HG03097 (cell line): ENCODE results near the gene ATXN7L3.
A peak's percentile ranks its signal among the peaks of the same experiment; 100 is the strongest.

Source experiments
- ATAC-seq: cut with Tn5 transposase; IDR thresholded peaks from one replicate; pipeline ENCODE4 v1.9.1; 2021; ENCODE audit not compliant: unreplicated experiment, low FRiP score

ATXN7L3 gene

GRCh38 chr17:44219108-44219615 lies 19.5 kb upstream of the ATXN7L3 start:
- peak; percentile 26 for ATAC-seq

- peak; percentile 40 for ATAC-seq
These were observed 18.8 kb upstream of the ATXN7L3 start for GRCh38 chr17:44218344-44219107.

- ATAC-seq: no peak
These were observed 18.2 kb upstream of the ATXN7L3 start for GRCh38 chr17:44217738-44218343.

GRCh38 chr17:44216694-44217093 lies 17.0 kb upstream of the ATXN7L3 start:
- ATAC-seq: no peak

GRCh38 chr17:44216173-44216572 lies 16.5 kb upstream of the ATXN7L3 start:
- no peak for ATAC-seq

- no peak for ATAC-seq
These were observed 15.2 kb upstream of the ATXN7L3 start for GRCh38 chr17:44214896-44215295.

- ATAC-seq: no peak
These were observed 14.5 kb upstream of the ATXN7L3 start for GRCh38 chr17:44214230-44214494.

GRCh38 chr17:44213403-44214229 lies 13.9 kb upstream of the ATXN7L3 start:
- ATAC-seq: no peak

- ATAC-seq: no peak
These were observed 13.1 kb upstream of the ATXN7L3 start for GRCh38 chr17:44212507-44213402.

- no peak for ATAC-seq
These were observed 11.9 kb upstream of the ATXN7L3 start for GRCh38 chr17:44211281-44212265.

GRCh38 chr17:44210342-44211192 lies 10.9 kb upstream of the ATXN7L3 start:
- peak; percentile 59 for ATAC-seq

- ATAC-seq: no peak
These were observed 10.2 kb upstream of the ATXN7L3 start for GRCh38 chr17:44209786-44210341.

GRCh38 chr17:44207743-44208142 lies 8.1 kb upstream of the ATXN7L3 start:
- no peak for ATAC-seq

- ATAC-seq: no peak
These were observed 7.6 kb upstream of the ATXN7L3 start for GRCh38 chr17:44207319-44207718.

GRCh38 chr17:44206825-44207155 lies 7.1 kb upstream of the ATXN7L3 start:
- ATAC-seq: no peak

- no peak for ATAC-seq
These were observed 6.5 kb upstream of the ATXN7L3 start for GRCh38 chr17:44205962-44206824.

- no peak for ATAC-seq
These were observed 4.8 kb upstream of the ATXN7L3 start for GRCh38 chr17:44204441-44204882.
